ENCODE measurements around the gene SLC16A10. TPM values are rescaled to one million over a fixed set of nuclear protein-coding genes. Genes with fewer than 3 reads are reported as not detected.

The SLC16A10 gene
- total and polyA plus RNA-seq, 2 of the 8 experiments (the other 6 are each of a cell fraction or from before 2014, with no cell fraction given), result 18.6 to 23.2 TPM

- no peak overlapping the region for H3K4me2 ChIP-seq (ENCODE audit: insufficient read depth in 1 of 2, low read depth in 2 of 2, low read length in 2 of 2)
- H4K91ac ChIP-seq (replicated peaks; ENCODE audit: insufficient read length, low read length), result no peak overlapping the region
- 0 out of 4 replicates have a peak, but pooled peaks cover 0 to 2% of the 10 kb centered on the region in 2 experiments for H3K79me2 ChIP-seq (ENCODE audit: control insufficient read depth in 1 of 2, insufficient read depth in 2 of 2, low read length in 2 of 2)
- H3K27me3 ChIP-seq (replicated peaks in 1 of 4; ENCODE audit: control insufficient read depth in 3 of 4, extremely low read depth in 1 of 4, insufficient read depth in 3 of 4, low read length in 3 of 4), result no peaks in the 10 kb centered on the region
- H2BK5ac ChIP-seq (ENCODE audit: low read depth, low read length), result no peak overlapping the region
- no peak overlapping the region for H3K56ac ChIP-seq (replicated peaks; ENCODE audit: insufficient read length, low read depth, low read length)
- CTCF ChIA-PET (ENCODE audit: partially characterized antibody), result interaction anchor here (2.1 kb wide), 1 partner anchor 88 kb away, joined by 7 read pairs; no protein-coding TSS in a partner anchor
- no peak overlapping the region for H2BK120ac ChIP-seq (replicated peaks; ENCODE audit: low read depth, low read length)
- H3K9me3 ChIP-seq (ENCODE audit: insufficient read depth in 2 of 2, low read depth in 1 of 2, low read length in 1 of 2), result no peaks in the 10 kb centered on the region
- no peak overlapping the region for H3K23ac ChIP-seq (ENCODE audit: insufficient read length)
- 87% methylated on average over 4 of the region's 4 CpGs; no CpG with 5 or more reads in 1 of the 2 experiments for WGBS, 2 experiments (ENCODE audit: extremely low coverage in 1 of 2, insufficient coverage in 1 of 2, insufficient read length in 1 of 2, insufficient replicate concordance in 2 of 2, low coverage in 1 of 2, low lambda C conversion rate in 2 of 2, missing lambda C conversion rate in 1 of 2)
- DNase-seq (ENCODE audit: low read depth in 1 of 2, low spot score in 2 of 2) (no peak), FAIRE-seq (no peak)
- H2BK20ac ChIP-seq (ENCODE audit: low read length), result no peak overlapping the region
- no peak overlapping the region for H3K4me3 ChIP-seq (ENCODE audit: extremely low read depth in 1 of 4, insufficient read depth in 2 of 4, low read depth in 3 of 4, low read length in 4 of 4)
- H2AK5ac ChIP-seq (ENCODE audit: low read depth, low read length), result no peak overlapping the region
- H2BK15ac ChIP-seq (ENCODE audit: low read length), result no peak overlapping the region
- no peak overlapping the region for H3K14ac ChIP-seq (ENCODE audit: insufficient read length)
- H4K5ac ChIP-seq (ENCODE audit: insufficient read length, low read depth, low read length), result no peak overlapping the region
- no peak overlapping the region for H2BK12ac ChIP-seq (ENCODE audit: low read depth, low read length)
- POLR2A ChIA-PET (ENCODE audit: partially characterized antibody), result no interaction called here
- H3K36me3 ChIP-seq (ENCODE audit: control insufficient read depth in 2 of 4, insufficient read depth in 4 of 4, low read length in 3 of 4), result no peaks in the 10 kb centered on the region
- H3K23me2 ChIP-seq (ENCODE audit: low read depth, low read length), result no peaks in the 10 kb centered on the region
- H3K18ac ChIP-seq (ENCODE audit: extremely low read depth, low read length), result no peak overlapping the region
- H4K8ac ChIP-seq (ENCODE audit: extremely low read depth, insufficient read depth, low read length), result no peak overlapping the region
- no peaks in the 10 kb centered on the region for H3K4me1 ChIP-seq (replicated peaks in 1 of 4; ENCODE audit: control insufficient read depth in 3 of 4, insufficient read depth in 4 of 4, low read length in 3 of 4)
- no peak overlapping the region for H3K4ac ChIP-seq (replicated peaks; ENCODE audit: insufficient read length, low read depth, low read length)
- H3K9ac ChIP-seq (replicated peaks in 1 of 4; ENCODE audit: extremely low read depth in 1 of 4, low read depth in 3 of 4, low read length in 3 of 4), result no peak overlapping the region
- TF ChIP-seq JUND (IDR thresholded peaks at IDR 0.05; ENCODE audit: low read length) (no peak), SIX5 (IDR thresholded peaks at IDR 0.05; ENCODE audit: low read depth, low read length) (no peak), CREB1 (IDR thresholded peaks at IDR 0.05) (no peak), CTCF (IDR thresholded peaks at IDR 0.05; ENCODE audit: control extremely low read depth in 1 of 3, insufficient read depth in 1 of 3, low read depth in 1 of 3, low read length in 3 of 3) (no peak), TAF7 (optimal IDR thresholded peaks at IDR 0.05; ENCODE audit: borderline replicate concordance, low read depth, low read length) (no peak), ATF3 (IDR thresholded peaks at IDR 0.05; ENCODE audit: insufficient read depth, low read depth, low read length) (no peak), RFX5 (IDR thresholded peaks at IDR 0.05; ENCODE audit: borderline replicate concordance, low read depth, low read length) (no peak), BCL11A (IDR thresholded peaks at IDR 0.05; ENCODE audit: low read depth in 2 of 2, low read length in 2 of 2) (no peak), POLR2AphosphoS5 (IDR thresholded peaks at IDR 0.05; ENCODE audit: low read depth, low read length) (no peak)
- H4K20me1 ChIP-seq (replicated peaks in 1 of 2; ENCODE audit: control insufficient read depth in 1 of 2, insufficient read depth in 2 of 2, low read length in 2 of 2), result no peaks in the 10 kb centered on the region
- H3K27ac ChIP-seq (ENCODE audit: low read depth, low read length), result no peak overlapping the region
- H2AFZ ChIP-seq (ENCODE audit: low read length), result no peak overlapping the region
- H3K79me1 ChIP-seq (ENCODE audit: low read depth, low read length), result no peaks in the 10 kb centered on the region
These were observed 34.6 kb downstream of the SLC16A10 start for GRCh38 chr6:111121789-111122350.
